ENCODE data around the gene NUTM2F. TPM values are rescaled to one million over a fixed set of nuclear protein-coding genes. Genes with fewer than 3 reads are reported as not detected.

NUTM2F gene
- total RNA-seq, 1 experiment from 2014 or later: 0.15 TPM

DNA sequence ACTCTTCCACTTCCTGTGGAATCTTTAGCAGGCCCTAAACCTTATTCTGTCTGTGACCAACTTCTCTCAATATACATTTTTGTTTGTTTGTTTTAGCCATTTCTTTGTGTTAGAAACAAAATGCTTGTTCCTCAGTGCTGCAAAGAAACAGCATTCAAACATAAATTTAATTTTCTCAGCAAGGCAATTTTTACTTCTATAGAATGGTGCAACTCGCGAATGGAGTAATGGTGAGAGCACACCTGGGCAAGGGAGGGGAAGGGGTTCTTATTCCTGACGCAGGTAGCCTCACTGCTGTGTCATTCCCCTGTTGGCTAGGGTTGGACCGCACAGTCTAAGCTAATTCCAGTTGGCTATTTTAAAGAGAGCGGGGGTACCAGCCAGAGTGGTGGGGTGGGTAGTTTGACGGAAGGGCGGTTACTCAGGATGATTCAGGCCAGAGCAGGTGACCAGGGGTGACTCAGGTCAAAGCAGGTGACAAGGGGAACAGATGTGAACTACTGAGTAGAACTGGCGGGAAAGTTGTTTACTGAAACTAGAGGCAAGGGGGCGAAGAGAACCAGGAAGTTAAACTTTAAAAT, 47.9 kb downstream of the NUTM2F start:
- H3K9me3 Mint-ChIP-seq: peaks cover 23% of the 10 kb centered on the region
- CTCF ChIA-PET: no interaction called here
- no peak overlapping the region for H3K27ac Mint-ChIP-seq
- DNase-seq (ENCODE audit: low spot score) (no peak), ATAC-seq (no peak)
- H3K4me1 Mint-ChIP-seq: peaks cover 14% of the 10 kb centered on the region
- TF ChIP-seq IRF1 (CRISPR knock-in tag; IDR thresholded peaks at IDR 0.05) (no peak), NR2C2 (CRISPR knock-in tag; IDR thresholded peaks at IDR 0.05) (no peak), MXD4 (CRISPR knock-in tag; IDR thresholded peaks at IDR 0.05; ENCODE audit: borderline replicate concordance) (no peak), HMGA2 (CRISPR knock-in tag; IDR thresholded peaks at IDR 0.05) (no peak), PREB (CRISPR knock-in tag; IDR thresholded peaks at IDR 0.05; ENCODE audit: borderline replicate concordance) (no peak), ZNF281 (CRISPR knock-in tag; IDR thresholded peaks at IDR 0.05) (no peak), ARID4B (CRISPR knock-in tag; IDR thresholded peaks at IDR 0.05; ENCODE audit: borderline replicate concordance) (no peak), EMX1 (CRISPR knock-in tag; IDR thresholded peaks at IDR 0.05) (no peak), ATF6 (CRISPR knock-in tag; IDR thresholded peaks at IDR 0.05) (no peak), NFE2L1 (CRISPR knock-in tag; IDR thresholded peaks at IDR 0.05) (no peak), ZNF232 (CRISPR knock-in tag; IDR thresholded peaks at IDR 0.05) (no peak), HMGXB4 (CRISPR knock-in tag; IDR thresholded peaks at IDR 0.05) (no peak), AR (CRISPR knock-in tag; IDR thresholded peaks at IDR 0.05) (no peak), NFYB (CRISPR knock-in tag; conservative IDR thresholded peaks at IDR 0.05; ENCODE audit: low read depth) (no peak), NR3C1 (CRISPR knock-in tag; conservative IDR thresholded peaks at IDR 0.05; ENCODE audit: low read depth) (no peak), ZNF138 (CRISPR knock-in tag; conservative IDR thresholded peaks at IDR 0.05) (no peak), RORB (CRISPR knock-in tag; IDR thresholded peaks at IDR 0.05) (no peak), OVOL2 (CRISPR knock-in tag; IDR thresholded peaks at IDR 0.05; ENCODE audit: borderline replicate concordance) (no peak)
- TF ChIP-seq, protein P1, sequence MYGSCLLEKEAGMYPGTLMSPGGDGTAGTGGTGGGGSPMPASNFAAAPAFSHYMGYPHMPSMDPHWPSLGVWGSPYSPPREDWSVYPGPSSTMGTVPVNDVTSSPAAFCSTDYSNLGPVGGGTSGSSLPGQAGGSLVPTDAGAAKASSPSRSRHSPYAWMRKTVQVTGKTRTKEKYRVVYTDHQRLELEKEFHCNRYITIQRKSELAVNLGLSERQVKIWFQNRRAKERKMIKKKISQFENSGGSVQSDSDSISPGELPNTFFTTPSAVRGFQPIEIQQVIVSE (CRISPR knock-in tag; IDR thresholded peaks at IDR 0.05; ENCODE audit: borderline replicate concordance): no peak
- TF ChIP-seq, protein P2, sequence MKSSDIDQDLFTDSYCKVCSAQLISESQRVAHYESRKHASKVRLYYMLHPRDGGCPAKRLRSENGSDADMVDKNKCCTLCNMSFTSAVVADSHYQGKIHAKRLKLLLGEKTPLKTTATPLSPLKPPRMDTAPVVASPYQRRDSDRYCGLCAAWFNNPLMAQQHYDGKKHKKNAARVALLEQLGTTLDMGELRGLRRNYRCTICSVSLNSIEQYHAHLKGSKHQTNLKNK (CRISPR knock-in tag; IDR thresholded peaks at IDR 0.05): no peak
- no peak overlapping the region for H3K4me3 Mint-ChIP-seq
- no peaks in the 10 kb centered on the region for H3K27me3 Mint-ChIP-seq (ENCODE audit: low read depth)
- peaks cover 28% of the 10 kb centered on the region for H3K36me3 Mint-ChIP-seq
- POLR2A ChIA-PET: no interaction called here
